SKM-1 treated with dmso at 0.1 percent for 144 hours (cell line): ENCODE data around the gene POU2F1.

Source experiments
- DNase-seq: peaks from one replicate; lab custom pipeline; 2025; ENCODE audit not compliant: unreplicated experiment; lab: John Stamatoyannopoulos, UW

POU2F1 gene

GRCh38 chr1:167412072-167412471 lies 191.4 kb downstream of the POU2F1 start:
- DNase-seq: no peak

GRCh38 chr1:167412920-167413319 lies 192.2 kb downstream of the POU2F1 start:
- no peak for DNase-seq

GRCh38 chr1:167413328-167413727 lies 192.6 kb downstream of the POU2F1 start:
- no peak for DNase-seq

- no peak for DNase-seq
Observed at GRCh38 chr1:167416506-167416905, 195.8 kb downstream of the POU2F1 start.

- no peak for DNase-seq
Observed at GRCh38 chr1:167418391-167418790, 197.7 kb downstream of the POU2F1 start.

GRCh38 chr1:167419245-167419644 lies 198.6 kb downstream of the POU2F1 start:
- no peak for DNase-seq

- no peak for DNase-seq
Observed at GRCh38 chr1:167420510-167420909, 199.8 kb downstream of the POU2F1 start.

- DNase-seq: no peak
Observed at GRCh38 chr1:167423684-167424619, 203.3 kb downstream of the POU2F1 start.

- no peak for DNase-seq
Observed at GRCh38 chr1:167425482-167425881, 204.8 kb downstream of the POU2F1 start.

- no peak for DNase-seq
Observed at GRCh38 chr1:167426716-167427115, 206.0 kb downstream of the POU2F1 start.

GRCh38 chr1:167427848-167428247 lies 207.2 kb downstream of the POU2F1 start:
- no peak for DNase-seq

GRCh38 chr1:167428395-167428794 lies 207.7 kb downstream of the POU2F1 start:
- no peak for DNase-seq

- no peak for DNase-seq
Observed at GRCh38 chr1:167429612-167430011, 208.9 kb downstream of the POU2F1 start.

- no peak for DNase-seq
Observed at GRCh38 chr1:167430134-167430848, 209.6 kb downstream of the POU2F1 start.

GRCh38 chr1:167430849-167431242 lies 210.2 kb downstream of the POU2F1 start:
- no peak for DNase-seq

- no peak for DNase-seq
Observed at GRCh38 chr1:167431261-167431908, 210.7 kb downstream of the POU2F1 start.

- DNase-seq: no peak
Observed at GRCh38 chr1:167431909-167432650, 211.4 kb downstream of the POU2F1 start.

- DNase-seq: no peak
Observed at GRCh38 chr1:167432780-167433179, 212.1 kb downstream of the POU2F1 start.

GRCh38 chr1:167433884-167434283 lies 213.2 kb downstream of the POU2F1 start:
- DNase-seq: no peak

- no peak for DNase-seq
Observed at GRCh38 chr1:167434306-167434705, 213.6 kb downstream of the POU2F1 start.

- no peak for DNase-seq
Observed at GRCh38 chr1:167435484-167435883, 214.8 kb downstream of the POU2F1 start.
